Measurements from ENCODE around the gene AKAP7.
"Not testable (repeated sequence)": the region's sequence is repeated elsewhere in the genome, so short reads cannot be mapped to it uniquely, and the experiment has no call there.

AKAP7 gene

DNA sequence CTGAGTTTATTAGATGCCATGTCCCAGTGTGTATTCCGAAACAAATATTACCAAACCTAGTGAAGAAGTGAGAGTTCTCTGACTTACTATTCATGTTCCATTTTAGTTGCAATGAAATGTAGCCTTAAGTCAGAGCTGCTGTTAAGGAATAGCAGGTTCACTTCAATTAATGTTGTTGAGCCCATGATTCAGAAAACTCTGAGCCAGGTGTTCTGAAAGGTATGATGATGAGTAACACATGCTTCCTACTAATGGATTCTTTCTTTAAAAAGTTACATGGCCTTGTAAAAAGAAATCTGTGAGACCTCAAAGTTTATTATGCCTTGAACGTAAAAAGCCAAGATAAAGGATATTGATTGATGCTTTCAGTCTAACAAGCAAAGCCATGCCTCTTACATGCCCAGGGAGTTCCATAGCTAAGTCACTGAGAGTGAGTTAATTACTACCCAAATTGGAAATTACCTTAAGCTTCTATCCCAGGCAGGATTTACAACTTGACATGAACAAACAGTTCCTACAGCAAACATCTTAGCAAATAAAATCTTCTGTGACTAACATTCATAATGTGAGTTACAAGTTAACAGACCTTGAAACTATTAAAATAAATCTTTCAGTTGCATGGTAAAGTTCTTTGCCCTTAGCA lies 122.9 kb downstream of the AKAP7 start:
- no peak for DNase-seq

- DNase-seq = no peak
These were observed 123.7 kb downstream of the AKAP7 start for GRCh38 chr6:131258816-131259476.

DNA sequence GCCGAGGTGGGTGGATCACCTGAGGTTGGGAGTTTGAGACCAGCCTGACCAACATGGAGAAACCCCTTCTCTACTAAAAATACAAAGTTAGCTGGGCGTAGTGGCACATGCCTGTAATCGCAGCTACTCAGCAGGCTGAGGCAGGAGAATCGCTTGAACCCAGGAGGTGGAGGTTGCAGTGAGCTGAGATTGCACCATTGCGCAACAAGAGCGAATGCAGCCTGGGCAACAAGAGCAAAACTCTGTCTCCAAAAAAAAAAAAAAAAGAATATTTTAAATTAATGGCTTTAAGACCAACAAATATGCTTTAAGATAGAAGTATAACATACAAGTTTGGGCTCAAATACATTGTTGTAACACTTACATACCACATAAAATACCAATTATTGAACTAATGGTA lies 125.7 kb downstream of the AKAP7 start:
- DNase-seq = not testable (repeated sequence)

- DNase-seq = no peak
These were observed 126.8 kb downstream of the AKAP7 start for GRCh38 chr6:131262060-131262459.

DNA sequence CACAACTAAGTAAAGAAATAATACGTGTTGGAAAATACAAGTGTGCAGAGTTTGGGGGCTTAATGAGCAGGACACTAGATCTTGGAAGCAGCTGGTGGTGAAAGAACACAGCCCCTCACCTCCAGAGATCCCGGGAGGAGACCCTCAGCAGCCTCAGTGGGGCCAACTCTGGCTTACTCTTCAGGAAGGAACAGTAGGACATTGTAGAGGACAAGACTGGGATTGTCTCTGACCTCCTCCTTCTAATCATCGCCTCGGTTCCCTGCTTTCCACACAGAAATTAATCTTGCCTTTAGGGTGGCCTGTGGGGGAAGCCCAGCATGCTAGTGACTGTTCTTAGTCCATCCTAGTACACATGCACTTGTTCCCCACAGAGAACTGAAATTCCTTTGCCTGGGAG lies 130.7 kb downstream of the AKAP7 start:
- DNase-seq = no peak

DNA sequence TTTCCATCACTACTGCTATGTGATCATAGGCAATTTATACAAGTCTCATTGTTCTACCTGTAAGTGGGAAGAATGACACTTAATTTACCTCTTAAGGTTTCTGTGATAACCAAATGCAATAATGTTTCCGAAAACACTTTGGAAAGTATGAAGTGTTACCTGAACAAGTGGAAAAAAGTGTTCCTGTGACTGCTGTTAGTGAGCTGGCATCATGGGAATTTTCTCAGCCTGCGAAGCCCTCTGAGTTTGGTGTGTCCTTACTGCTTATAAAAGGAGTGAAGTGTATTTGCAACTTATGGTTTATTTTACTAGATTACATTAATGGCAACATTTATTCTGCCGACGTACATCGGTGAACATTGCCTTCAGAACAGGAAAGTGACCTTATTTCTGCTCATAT lies 133.0 kb downstream of the AKAP7 start:
- no peak for DNase-seq

GRCh38 chr6:131269565-131270391 lies 134.5 kb downstream of the AKAP7 start:
- no peak for DNase-seq

DNA sequence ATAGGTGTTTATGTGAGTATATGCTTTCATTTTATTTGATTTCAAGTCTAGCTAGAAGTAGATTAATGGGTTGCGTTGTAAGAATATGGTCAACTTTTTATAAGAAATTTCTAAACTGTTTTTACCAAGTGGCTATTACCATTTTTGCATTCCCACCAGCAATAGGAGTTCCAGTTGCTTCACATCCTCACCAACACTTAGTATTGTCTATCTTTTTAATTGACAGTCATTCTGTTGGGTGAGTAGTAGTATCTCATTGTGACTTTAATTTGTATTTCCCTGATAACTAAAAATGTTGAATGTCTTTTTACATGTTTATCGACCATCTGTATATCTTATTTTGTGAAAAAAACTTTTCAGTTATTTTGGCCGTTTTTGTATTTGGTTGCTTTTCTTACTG lies 135.3 kb downstream of the AKAP7 start:
- no peak for DNase-seq

GRCh38 chr6:131275273-131275672 lies 140.0 kb downstream of the AKAP7 start:
- DNase-seq = no peak

DNA sequence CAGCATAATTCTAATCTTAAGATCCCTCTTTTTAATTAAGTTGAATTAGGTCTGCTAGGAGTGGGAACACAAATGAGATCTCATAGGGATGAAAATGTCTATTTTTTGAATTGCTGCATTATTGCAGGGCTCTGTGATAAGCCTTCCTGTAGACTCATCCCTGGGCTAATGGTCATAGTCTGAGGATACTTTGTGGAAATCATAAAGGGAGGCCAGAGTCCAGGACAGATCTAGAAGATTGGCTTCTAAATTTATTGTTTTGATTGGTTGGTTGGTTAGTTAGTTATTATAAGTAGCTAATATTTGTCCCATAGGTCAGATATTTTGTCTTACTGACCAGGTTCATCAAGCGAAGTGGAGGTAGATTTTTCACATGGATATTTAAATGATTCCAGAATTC lies 142.3 kb downstream of the AKAP7 start:
- DNase-seq = no peak

DNA sequence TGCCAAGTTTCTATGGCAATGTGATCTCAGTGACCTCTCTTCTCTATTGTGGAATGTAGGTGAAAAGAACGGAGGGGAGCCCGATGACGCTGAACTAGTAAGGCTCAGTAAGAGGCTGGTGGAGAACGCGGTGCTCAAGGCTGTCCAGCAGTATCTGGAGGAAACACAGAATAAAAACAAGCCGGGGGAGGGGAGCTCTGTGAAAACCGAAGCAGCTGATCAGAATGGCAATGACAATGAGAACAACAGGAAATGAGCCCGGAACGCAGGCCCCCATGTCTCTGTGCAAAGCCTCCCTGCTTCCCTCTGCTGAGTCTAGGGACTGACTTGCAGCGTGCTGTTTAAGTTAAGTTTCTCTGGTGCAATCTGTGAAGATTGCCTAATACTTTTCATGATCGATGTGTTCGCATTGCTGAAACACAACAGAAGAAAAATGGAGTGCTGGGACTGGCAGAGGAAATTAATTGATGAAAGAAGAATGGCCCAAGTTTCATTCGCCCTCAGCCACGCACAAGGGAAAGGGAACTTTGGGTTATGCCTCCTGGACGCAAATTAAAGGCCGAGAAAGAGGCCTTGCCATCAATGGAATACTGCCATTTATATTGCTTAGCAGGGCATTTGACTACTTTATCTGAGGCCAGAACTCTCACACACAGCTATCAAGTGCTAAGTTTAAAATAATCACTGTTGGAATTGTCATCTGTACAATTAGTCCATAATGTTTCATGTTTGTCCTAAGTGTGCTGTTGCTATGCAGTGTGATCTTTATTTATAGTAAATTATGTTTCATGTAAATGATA lies 146.4 kb downstream of the AKAP7 start:
- no peak for DNase-seq

- no peak for DNase-seq
These were observed 147.1 kb downstream of the AKAP7 start for GRCh38 chr6:131282365-131282764.

- DNase-seq = no peak
These were observed 148.4 kb downstream of the AKAP7 start for GRCh38 chr6:131283466-131284175.

DNA sequence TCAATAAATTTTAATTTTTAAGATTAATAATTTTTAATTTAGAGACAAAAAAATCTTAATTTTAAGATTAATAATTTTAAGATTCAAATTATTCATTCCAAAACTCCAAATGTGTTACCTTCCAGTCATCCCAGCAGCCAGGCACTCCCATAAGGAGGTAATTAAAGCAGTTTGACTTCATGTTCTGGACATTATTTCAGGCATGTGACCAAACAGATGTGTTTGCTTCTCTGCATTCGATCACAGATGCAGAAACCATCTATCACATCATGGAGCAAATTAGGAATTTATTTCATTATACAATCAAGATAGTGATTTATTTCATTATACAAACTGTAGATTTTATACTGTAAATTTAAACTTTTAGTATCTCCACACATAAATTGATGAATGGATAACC lies 150.3 kb downstream of the AKAP7 start:
- no peak for DNase-seq

DNA sequence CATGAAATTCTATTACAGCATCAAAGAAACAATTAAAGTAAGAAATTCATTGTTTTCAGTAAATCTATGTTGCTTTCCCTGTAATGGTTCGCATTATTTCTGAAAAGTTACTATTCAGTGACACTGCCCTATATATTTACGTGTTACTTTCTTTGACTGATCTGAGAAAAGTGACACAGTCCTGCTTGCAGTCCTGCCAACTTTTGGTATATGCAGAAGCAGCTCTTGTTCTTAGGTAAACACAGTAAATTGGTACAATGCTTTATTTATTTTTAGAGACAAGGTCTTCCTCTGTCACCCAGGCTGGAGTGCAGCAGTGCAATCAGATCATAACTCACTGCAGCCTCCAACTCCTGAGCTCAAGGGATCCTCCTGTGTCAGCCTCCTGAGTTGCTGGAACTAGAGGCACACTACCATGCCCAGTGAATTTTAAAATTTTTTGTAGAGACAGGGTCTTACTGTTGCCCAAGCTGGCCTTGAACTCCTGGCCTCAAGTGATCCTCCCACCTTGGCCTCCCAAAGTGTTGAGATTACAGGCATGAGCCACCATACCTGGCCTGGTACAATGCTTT lies 151.3 kb downstream of the AKAP7 start:
- DNase-seq = no peak

DNA sequence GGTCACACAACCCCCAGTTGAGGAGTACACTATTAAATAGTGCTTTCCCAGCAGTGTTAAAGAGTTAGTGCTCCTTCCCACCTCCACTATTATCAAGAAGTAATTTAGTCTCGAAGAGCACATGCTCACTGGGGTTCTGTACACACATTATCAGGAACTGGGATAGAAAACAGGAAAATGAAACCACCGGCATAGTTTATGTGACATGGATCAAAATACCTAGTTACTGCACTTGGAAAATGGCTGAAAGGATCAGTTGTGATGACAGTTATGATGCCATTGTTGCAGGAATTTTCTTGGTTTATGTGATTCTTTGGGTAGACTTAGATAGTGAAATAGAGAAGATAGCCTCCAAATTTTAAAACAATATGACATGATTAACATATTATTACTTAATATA lies 152.9 kb downstream of the AKAP7 start:
- no peak for DNase-seq

DNA sequence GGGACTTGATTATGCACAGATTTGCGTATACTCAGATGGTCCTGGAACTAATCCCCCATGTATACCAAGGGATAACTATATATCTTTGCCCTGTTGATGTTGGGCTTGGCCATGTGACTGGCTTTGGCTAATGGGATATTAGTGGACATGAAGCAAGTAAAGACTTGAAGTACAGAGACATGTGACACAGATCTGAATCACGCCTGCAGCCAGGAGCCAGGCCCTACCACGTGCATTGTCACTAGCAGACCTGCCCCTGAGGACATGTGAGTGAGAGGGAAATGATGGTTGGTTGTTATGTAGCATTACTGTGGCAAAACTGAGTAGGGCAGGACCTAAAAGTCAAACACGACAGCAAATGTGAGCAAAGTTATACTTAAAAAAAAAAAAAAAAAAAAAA lies 155.7 kb downstream of the AKAP7 start:
- no peak for DNase-seq

- no peak for DNase-seq
These were observed 157.1 kb downstream of the AKAP7 start for GRCh38 chr6:131292145-131292938.

GRCh38 chr6:131293472-131293911 lies 158.2 kb downstream of the AKAP7 start:
- DNase-seq = no peak

DNA sequence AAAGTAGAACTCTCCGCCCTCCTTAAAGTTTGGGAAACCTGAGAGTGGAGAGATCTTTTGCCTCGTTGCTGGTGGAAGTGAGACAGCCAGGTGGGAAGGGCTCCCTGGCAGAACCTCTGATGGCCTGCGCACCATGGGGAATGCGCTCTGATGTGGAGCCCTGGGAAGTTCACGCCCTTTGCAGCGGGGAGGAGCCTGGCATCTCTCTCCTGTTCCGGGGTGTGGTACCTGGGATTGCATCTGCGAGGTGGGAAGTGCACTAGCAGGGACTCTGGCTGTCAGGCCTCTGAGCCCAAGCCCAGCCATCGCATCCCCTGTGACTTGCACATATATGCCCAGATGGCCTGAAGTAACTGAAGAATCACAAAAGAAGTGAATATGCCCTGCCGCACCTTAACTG lies 159.8 kb downstream of the AKAP7 start:
- DNase-seq = no peak

- DNase-seq = not testable (repeated sequence)
These were observed 165.6 kb downstream of the AKAP7 start for GRCh38 chr6:131300826-131301225.
